ENCODE data around the gene SDF4.

Gene SDF4

DNA sequence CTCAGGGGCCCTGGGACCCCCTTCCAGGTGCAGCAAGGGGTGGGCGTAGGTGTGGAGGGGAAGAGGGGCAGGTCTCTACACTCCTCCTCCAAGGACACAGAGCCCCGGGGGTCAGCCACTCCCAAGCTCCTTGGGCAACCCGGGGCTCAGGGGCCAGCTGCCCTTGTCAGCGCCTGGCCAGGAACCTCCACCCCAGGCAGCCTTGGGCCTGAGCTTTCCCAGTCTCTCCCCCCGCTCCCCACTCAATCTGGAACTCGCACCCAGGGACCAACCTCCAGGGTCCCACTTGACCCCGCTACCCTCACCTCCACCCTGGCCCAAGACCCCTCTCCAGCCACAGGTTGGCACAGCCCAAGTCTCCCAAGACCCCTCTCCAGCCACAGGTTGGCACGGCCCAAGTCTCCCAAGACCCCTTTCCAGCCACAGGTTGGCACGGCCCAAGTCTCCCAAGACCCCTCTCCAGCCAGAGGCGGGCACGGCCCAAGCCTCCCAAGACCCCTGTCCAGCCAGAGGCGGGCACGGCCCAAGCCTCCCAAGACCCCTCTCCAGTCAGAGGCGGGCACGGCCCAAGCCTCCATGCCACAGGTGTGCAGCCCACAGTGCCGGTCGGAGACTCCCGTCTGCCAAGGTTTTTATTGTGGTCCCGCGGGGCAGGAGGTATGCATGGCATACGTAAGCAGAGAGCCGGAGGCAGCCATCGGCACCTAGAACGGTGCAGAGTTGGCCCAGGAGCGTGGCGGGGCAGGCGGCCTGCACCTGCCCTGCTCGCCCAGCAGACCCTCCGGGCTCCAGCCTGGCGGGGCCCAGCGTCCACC lies 20.9 kb downstream of the SDF4 start:
- no peak for DNase-seq

DNA sequence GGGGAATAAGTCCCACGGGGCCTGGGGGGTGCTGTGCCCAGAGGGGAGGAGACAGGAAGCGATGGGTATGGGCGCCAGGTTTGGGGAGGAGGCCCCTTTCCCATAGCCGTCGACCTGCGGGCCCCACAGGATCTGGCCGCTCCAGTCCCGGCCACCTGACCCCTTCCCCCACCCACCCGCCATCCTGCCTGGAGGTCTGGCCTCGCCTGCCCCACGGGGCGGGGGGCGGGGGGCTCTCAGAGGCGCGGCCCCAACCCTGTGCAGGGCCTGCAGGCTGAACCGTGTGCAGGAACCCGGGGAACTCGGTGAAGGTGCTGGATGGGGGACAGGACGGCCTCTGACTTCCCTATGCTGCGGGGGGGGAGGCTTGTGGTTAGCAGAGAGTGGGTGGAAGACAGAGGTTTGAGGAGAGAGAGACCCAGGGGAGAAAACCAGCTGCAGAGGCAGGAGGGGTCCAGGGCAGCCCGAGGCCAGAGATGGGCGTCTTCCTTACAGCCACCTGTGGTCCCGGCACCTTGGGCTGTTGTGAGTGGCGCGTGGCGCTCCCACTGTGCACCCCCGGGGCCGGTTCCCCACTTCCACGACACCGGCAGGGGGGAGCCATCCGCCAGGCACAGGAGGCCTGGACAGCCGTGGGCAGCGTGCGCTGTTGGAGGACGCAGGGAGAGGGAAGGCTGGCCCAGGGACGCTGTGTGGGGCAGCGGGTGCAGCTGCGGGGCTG lies 22.9 kb downstream of the SDF4 start:
- no peak for DNase-seq

DNA sequence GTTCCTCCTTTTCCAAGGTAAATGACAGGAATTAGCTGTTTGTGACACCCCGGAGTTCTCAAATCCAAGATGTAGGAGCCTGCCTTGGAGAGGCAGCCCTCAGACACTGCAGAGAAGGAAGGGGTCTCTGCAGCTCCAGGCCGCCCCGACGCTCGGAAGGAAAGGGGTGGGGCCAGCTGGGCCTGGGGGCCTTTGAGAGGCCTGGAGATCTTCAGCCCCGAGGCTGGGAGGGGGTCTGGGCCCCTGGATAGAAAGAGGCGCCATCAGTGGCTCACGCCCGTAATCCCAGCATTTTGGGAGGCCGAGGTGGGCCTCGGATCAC lies 24.3 kb downstream of the SDF4 start:
- DNase-seq, result no peak

DNA sequence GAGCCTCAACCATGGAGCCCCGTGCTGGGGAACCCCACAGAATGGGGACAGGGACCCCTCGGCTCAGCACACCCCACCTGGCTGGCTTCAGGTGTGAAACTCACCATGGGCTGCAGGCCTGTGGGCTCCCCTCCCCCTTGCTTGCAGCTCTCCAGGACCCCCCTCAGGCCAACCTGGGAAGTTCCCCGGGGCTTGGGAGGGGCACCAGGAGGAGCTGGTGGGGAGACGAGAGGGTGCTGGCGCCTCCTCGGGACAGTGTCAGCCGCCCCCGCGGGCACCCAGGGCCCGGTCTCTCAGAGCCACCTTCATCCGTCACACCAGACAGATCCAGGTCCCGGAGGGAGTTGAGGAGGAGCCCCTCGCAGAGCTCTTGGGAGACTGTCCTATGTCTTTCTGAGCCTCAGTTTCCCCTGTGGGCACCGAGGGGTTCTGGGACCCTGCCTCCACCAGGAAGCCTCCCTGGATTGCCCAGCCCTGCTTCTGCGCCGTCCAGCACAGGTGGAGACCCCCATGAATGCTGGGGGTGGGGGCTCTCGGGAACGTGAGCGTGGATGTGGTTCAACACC lies 24.8 kb downstream of the SDF4 start:
- DNase-seq, result no peak

DNA sequence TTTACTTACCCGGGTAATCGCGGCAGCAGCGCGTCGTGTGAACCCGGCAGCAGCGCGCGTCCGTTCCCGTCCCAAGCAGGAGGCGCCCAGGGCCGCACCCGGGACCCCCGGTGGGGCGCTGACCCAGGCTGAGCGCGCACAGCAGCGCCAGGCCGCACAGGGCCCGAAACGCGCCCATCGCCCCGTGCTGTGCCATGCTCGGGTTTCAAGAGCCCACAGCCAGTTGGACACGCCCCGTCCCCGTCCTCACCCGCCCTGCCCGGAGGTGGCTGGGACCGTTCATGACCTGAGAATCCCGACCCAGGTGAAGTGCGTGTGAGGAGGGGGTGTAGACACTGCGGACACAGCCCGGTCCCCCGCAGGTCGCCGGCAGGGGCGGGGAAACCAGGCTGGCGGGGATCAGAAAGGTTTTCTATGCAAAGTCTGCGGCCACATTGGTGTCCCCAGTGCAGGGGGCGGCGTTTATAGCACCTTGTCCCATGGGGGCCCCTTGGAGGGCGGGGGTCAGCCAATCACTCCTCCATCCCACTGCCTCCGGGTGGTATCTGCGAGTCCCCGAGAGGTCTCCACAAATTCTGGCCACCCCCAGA lies 25.3 kb downstream of the SDF4 start, which contains the start of gene TNFRSF18:
TSS of gene TNFRSF18 (minus strand) at position 217 of the 590 bp plus-strand sequence. CDS start at position 196, 21 bp downstream.
- DNase-seq, result no peak

DNA sequence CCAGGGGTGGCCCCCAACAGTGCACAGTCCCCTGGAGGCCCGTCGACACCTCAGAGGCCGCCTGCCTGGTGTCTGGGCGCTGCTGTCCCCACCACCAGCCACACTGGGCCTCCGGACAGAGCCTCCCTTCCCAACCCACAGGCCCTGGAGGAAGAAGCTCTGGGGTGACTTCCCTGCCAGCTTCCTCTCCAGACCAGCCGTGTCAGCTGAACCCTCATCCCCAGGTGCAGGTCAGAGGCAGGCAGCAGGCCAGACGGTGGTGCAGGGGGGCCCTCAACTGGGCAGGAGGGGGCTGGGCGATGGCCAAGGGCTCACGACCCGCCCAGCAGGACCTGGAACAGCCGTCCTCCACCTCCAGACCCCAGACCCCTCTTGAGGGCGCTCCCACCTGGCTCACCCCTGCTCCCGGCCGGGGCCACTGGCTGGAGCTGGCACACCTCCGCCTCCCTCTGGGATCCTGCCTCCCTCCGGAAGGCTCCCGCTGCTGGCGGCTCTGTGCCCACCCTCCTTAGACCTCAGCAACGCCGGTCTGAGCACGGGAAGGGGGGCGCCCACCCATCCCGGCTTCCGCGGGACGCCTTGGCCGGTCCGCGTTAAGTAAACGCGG lies 25.9 kb downstream of the SDF4 start:
- no peak for DNase-seq

DNA sequence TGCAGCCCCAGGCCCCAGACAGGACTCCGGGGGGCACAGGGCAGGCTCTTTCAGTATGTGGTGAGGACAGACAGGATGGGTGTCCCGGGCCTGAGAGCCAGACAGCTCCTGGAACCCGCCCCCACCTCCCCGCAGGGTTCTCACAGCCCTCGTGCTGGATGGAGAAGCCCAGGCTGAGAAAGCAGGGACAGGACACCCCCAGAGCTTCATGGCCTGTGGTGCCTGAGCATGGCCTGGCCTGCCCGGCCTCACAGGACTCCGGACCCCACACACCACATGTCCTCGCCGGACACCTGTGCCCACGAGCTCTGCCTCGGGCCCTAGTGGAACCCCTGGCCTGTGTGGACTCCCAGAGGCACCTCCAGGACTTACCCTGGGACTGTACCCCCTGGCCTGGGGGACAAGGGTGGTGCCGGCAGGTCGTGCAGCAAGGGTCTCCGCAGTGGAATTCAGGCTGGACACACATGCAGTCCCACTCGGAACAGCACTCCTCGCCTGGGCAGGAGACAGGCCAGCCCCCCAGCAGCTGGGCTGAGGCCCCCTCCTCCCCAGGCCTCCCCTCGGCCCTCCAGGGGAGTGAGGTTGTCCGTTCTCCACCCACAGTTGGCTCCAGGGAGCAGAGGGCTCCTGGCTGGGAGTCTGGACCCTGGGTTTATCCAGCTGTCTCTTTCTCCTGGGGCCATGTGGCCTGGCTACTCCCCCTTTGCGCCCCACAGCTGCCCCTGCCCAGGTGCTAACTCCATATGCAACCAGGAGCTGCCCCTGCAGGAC lies 26.6 kb downstream of the SDF4 start:
- no peak for DNase-seq

DNA sequence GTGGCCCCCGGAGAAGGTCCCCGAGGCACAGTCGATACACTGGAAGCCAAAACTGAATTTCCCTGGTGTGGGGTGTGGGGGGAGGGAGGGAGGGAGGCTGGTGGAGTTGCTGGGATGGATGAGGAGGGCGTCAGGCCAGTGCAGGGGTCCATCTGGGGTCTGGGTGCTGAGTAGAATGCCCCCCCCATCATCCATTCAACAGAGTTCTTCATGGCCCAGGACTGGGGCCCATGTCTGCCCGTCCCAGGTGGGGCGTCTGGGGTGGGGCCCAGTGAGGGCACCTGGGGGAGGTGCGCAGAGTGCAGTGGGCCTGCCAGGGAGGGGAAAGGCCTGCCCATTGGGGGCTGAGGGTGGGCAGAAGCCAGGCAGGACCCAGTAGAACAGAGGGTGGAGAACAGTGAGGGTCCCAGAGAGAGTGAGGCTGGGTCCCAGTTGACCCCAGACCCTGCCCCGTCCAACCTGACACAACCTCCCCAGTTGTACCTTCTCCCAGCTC lies 27.3 kb downstream of the SDF4 start:
- no peak for DNase-seq

DNA sequence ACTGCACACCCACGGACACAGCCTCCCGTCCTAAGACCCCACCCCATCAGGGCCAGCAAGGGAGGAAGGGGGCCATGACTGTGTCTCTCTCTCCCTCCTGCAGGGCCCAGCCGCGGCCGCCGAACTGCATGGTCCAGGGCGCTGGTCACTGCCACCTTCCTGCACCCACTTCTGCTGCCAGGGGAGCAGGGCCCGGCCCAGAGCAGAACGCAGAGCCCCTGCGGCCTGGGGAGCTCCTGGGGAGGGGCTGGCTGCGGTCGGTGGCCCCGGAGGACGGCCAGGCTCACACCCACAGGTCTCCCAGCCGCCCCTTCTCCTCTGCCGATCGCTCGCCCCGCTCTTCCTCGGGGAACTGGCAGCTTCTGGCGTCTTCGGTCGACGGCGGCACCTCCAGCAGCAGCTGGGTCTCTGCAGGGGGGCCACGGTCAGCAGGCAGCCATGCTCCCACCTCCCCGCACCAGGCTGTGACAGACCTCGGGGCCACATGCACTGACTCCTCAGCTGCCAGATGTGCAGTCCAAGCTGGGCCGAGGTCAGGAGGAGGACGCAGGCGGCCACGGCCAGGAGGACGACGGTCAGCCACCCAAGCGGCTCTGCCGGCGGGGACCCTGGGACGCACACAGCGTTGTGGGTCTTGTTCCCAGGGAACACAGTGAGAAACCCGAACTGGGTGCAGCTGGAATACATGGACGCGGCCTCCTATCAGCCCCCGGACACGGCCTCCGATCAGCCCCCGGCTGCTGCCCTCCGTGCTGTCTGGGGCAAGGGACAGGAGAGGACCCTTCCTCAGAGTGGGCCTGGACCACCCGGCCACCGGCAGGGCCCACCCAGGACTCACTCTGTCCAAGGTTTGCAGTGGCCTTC lies 28.0 kb downstream of the SDF4 start:
- no peak for DNase-seq

DNA sequence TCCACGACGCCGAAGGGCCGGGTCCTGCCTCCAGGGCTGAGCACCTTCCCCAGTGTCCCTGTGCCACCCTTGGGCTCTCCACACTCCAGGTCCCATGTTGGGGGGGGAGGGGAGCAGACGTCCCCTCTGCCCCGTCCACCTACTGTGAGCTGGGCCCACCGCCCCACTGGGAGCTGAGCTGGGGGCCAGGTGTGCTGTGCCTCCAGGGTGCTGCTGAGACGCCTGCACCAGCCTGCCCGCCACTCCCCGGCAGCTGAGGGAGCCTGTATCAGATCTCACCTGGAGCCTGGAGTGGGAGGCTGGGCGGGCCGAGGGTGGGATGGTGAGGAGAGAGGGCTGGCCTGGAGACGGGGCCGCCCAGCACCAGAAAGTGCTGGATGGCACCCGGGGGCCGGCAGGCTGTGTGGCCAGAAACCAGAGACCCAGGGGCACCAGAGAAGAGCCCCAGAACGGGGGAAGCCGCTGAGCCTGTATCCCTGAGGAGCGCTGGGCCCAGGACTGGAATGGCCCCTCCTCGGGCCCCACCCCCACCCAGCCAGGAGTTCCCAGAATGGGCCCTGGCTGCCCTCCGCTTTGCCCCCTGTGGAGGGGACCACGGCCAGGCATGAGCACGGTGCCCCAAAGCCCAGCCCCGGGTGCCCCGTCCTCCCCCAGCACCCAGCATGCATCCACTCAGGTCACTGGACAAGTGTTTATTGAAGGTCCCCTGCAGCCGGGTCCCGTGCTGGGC lies 28.8 kb downstream of the SDF4 start:
- DNase-seq, result no peak

DNA sequence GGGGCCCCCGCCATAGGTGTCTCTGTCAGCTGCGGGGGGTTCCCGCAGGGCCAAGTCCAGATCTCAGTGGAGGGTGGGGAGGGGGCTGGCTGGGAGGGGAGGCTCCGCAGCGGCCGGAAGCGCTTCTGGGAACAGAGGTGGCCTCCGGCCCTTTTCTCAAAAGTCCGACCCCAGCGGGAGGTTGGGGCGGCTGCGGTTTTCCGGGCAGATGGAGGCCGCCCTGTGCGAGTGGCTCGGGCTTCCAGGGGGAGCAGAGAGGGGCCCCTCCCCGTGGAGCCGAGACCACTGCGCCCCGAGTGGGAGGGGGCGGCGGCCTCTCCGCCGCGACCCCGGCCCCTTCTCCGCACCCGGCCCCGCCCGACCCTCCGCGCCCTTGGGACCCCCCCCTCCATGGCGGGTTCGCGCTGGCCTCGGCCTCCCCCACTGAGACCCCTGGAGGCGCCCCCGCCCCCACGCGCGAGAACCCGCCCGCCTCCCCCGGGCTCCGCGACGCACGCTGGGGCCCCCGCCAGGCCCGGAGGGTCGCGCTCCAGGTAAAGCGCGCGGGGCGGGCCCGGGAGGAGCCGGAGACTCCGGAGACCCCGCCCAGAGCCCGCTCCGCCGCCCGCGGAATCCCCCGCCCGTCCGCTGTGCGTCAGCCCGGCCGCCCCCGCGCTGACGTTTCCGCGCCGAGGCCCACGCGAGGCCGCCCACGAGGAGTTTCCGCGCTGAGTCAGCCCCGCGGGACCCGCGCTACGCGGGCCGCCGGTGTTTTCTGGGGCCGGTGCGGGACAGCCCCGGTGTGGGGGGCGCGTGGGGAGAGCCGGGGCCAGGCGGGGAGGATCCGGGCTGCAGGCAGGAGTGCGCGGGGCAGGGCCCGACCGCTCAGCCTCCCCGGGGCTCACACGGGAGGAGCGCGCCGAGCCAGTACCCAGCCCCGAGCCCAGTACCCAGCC lies 30.7 kb downstream of the SDF4 start:
- peak; percentile 9 for DNase-seq

DNA sequence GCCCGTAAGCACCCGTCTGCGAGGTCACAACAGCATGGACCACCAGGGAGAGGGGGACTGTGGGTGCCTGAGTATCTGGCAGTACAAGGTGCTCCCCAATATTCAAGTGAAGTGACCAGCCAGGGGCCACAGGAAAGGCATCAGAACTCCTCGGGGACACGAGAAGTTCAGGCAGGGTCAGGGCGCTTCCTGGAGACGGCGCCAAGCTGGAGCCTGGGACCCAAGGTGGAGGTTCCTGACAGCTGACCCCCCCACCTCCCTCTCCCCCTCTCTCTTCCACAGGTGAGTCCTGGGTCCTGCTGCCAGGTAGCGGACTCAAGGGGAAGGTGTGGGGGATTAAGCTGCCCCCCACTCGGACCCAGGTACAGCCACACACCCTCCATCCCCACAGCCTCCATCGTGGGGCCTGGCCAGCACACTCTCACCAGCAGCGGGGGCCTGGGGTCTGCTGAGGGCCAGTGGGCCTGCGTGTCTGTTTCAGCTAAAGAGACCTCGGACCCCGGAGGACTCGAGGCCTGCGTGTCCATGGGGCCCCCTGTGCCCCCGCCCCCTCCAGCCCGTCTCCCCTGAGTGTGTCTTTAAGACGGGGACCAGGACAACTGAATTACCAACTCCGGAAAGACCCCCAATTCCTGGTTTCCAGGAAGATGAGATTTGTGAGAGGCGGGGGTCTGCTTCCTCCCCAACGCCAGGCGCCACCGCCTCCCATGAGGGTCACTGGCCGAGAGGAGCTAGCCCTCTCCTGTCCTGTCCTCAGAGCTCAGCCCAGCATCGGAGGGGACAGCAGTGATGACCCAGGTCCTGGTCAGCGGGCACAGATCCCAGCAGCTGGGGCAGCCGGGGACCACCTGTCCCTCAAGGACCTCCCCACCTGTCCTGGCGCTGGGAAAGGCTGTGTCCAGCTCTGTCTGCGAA lies 31.6 kb downstream of the SDF4 start:
- no peak for DNase-seq

DNA sequence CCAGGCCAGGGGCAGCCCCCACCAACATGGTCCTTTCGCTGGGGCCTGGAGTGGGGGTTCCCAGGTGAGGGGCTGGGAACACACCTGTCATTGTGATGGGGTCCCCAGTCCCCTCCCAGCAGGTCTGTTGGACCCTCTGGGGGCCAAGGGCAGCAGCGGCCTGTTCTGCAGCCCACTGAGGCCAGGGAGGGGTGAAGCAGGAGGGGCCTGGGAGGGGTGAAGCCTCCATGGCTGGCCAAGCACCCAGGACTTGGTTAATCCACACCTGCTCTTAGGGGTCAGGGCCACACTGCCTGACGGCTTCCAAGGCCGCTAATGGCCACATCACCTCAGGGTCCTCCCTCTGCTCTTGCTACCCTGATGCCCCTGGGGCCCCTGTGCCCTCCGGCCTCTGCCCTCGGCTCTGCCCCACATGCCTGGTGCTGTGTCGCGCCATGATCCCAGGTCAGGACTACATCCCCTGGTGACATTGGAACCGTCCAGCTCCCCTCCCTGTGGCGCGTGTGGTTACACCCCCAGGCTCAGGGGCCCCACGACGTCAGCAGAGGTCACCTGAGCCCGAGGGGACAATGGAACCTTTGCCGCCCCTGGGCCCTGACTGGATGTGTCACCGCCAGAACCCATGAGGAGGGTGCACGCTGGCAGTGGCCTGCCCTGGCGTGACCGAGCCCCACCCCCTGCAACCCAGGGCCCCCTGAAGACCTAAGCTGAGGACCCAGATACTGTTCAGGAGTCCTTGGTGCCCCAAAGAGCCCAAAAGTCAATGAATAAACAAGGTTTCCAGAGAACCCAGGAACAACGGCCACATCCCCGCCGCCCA lies 32.5 kb downstream of the SDF4 start:
- no peak for DNase-seq

DNA sequence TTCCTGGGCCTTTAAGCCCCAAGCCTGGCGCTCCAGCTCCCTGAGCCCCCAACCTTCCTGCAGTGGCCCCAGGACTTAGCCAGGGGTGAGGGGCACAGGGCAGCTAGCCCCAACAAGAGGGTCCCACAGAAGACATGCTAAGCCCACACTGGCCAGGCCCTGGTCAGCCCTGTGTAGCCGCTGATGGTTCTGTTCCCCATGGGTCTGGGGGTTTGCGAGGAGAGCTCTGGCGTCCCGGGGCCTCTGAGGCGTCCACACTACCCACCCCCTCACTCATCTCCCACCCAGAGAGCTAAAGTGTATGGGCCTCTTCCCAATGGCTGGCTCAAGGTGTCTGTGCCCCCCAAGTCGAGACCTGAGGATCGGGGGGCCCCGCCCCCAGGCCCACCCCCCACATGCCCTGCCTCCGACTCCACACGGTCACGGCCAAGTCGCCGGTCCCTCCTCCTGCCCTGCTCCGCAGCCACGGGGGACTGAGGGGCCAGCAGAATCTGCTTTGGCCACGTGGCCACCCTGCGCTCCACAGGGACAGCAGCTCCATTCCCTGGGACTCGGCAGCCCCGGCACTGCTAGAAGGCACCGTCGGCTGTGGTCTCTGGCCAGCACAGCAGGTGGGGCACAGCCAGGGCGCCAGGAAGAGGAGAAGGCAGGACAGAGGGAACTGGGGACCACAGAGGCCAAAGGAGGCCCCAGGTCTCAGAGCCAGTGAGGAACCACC lies 33.2 kb downstream of the SDF4 start:
- no peak for DNase-seq

DNA sequence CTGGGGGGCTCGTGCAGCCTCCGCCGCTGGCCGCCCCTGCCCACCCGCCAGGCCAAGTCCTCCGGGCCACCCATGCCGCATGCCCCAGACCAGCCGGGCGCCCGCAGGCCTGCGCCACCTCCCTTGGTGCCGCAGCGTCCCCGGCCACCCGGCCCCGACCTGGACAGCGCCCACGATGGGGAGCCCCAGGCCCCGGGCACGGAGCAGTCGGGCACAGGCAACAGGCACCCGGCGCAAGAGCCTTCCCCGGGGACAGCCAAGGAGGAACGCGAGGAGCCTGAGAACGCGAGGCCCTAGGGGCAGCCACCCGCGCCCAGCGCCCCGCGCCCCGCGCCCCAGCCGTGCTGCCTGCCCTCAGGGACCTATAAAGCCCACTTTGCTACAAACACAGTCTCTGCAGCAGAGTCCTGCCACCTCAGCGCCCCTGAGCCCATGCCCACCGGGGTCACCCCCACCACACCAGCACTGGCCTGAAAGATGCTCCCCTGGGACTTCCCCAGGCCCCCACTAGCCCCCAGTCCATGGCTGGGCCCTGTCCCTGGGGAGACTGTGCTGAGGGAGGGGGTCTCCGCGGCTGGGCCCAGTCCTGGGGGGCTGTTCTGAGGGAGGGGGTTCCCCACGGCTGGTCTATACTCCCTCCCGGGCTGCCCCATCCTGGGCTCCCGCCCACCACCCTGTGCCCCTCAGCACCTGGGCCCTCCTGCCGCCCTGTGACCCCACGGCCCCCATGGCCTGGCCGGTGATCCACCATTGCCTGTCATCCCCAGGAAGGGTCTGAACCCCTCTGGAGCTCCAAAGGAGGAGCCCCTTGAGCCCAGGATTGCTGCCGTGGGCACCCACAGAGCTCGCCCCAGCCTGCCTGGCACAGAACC lies 34.0 kb downstream of the SDF4 start:
- no peak for DNase-seq

DNA sequence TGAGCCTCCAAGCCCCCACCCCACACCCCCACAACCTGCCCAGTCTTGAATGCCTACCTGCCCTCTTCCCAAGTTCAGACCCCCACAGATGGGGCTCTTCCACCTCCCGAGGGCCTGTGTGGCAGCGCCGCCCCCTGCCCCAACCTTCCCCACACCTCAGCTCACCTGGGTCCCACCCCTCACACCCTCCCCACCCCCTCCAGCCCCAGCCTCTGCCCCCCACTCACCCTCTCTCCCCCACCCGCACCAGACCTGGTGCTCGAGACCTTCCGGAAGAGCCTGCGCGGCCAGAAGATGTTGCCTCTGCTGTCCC lies 34.7 kb downstream of the SDF4 start:
- DNase-seq, result no peak
